ENCODE measurements around the gene TMEM229B.
A peak's percentile ranks its signal among the peaks of the same experiment; 100 is the strongest.

The TMEM229B gene

GRCh38 chr14:67487937-67488893, at the start of gene TMEM229B:
TSS of gene TMEM229B (minus strand) at chr14:67488721. CDS start at chr14:67473923, 14,798 bp downstream.
- peak; percentile 44 for DNase-seq (ENCODE audit: low read depth, low spot score)

- no peak for DNase-seq (ENCODE audit: low read depth, low spot score)
Measured at GRCh38 chr14:67537736-67538135, 49.2 kb upstream of the TMEM229B start.

- no peak for DNase-seq (ENCODE audit: low read depth, low spot score)
Measured at GRCh38 chr14:67536087-67536486, 47.6 kb upstream of the TMEM229B start.

- DNase-seq (ENCODE audit: low read depth, low spot score) = no peak
Measured at GRCh38 chr14:67533754-67534085, 45.2 kb upstream of the TMEM229B start.

GRCh38 chr14:67532998-67533753, 44.7 kb upstream of the TMEM229B start, which contains the start of gene PLEKHH1:
TSS of gene PLEKHH1 (plus strand) at chr14:67533290. CDS start at chr14:67541868, 8,578 bp downstream.
- DNase-seq (ENCODE audit: low read depth, low spot score) = no peak

GRCh38 chr14:67532606-67532997, 44.1 kb upstream of the TMEM229B start:
- DNase-seq (ENCODE audit: low read depth, low spot score) = no peak

GRCh38 chr14:67529947-67530935, 41.7 kb upstream of the TMEM229B start:
- DNase-seq (ENCODE audit: low read depth, low spot score) = no peak

- DNase-seq (ENCODE audit: low read depth, low spot score) = no peak
Measured at GRCh38 chr14:67528276-67528675, 39.8 kb upstream of the TMEM229B start.

GRCh38 chr14:67527756-67528155, 39.2 kb upstream of the TMEM229B start:
- DNase-seq (ENCODE audit: low read depth, low spot score) = no peak

- no peak for DNase-seq (ENCODE audit: low read depth, low spot score)
Measured at GRCh38 chr14:67526676-67527459, 38.3 kb upstream of the TMEM229B start.

- DNase-seq (ENCODE audit: low read depth, low spot score) = no peak
Measured at GRCh38 chr14:67526181-67526580, 37.7 kb upstream of the TMEM229B start.

- no peak for DNase-seq (ENCODE audit: low read depth, low spot score)
Measured at GRCh38 chr14:67525389-67525788, 36.9 kb upstream of the TMEM229B start.

GRCh38 chr14:67524634-67524963, 36.1 kb upstream of the TMEM229B start:
- no peak for DNase-seq (ENCODE audit: low read depth, low spot score)

- DNase-seq (ENCODE audit: low read depth, low spot score) = no peak
Measured at GRCh38 chr14:67523764-67524633, 35.5 kb upstream of the TMEM229B start.

- no peak for DNase-seq (ENCODE audit: low read depth, low spot score)
Measured at GRCh38 chr14:67522270-67522669, 33.7 kb upstream of the TMEM229B start.

- DNase-seq (ENCODE audit: low read depth, low spot score) = no peak
Measured at GRCh38 chr14:67520482-67520881, 32.0 kb upstream of the TMEM229B start.

- no peak for DNase-seq (ENCODE audit: low read depth, low spot score)
Measured at GRCh38 chr14:67519406-67519805, 30.9 kb upstream of the TMEM229B start.

GRCh38 chr14:67517083-67517482, 28.6 kb upstream of the TMEM229B start:
- no peak for DNase-seq (ENCODE audit: low read depth, low spot score)

- no peak for DNase-seq (ENCODE audit: low read depth, low spot score)
Measured at GRCh38 chr14:67516676-67517075, 28.2 kb upstream of the TMEM229B start.
